Spleen (tissue), 11 donors: ENCODE measurements around the gene ACVRL1. TPM values are rescaled to one million over a fixed set of nuclear protein-coding genes. Genes with fewer than 3 reads are reported as not detected.

Source experiments
- DNase-seq: peaks from one replicate; pipeline ENCODE4 v3.0.0-alpha.2; 2020
- H3K27ac ChIP-seq, 8 donors: fragments of 200-600 bp; sonication (generic) in 7 of 8; 1 replicate in 4 of 8; 2 replicates in 4 of 8; pipeline versions ENCODE4 v1.5.0 to v1.8.0; 2016 to 2021; ENCODE audit warnings: inconsistent platforms in 4 of 8, mild to moderate bottlenecking in 4 of 8, moderate library complexity in 1 of 8
- H3K27me3 ChIP-seq, 7 donors: fragments of 200-600 bp; sonication (generic) in 6 of 7; replicated peaks in 1 of 7; 1 replicate in 4 of 7; 2 replicates in 3 of 7; pipeline versions ENCODE4 v1.5.0 to v1.8.0; 2016 to 2021; ENCODE audit warnings: inconsistent platforms in 3 of 7, mild to moderate bottlenecking in 1 of 7
- H3K36me3 ChIP-seq, 6 donors: fragments of 200-600 bp; sonication (generic) in 5 of 6; 1 replicate in 4 of 6; 2 replicates in 2 of 6; pipeline versions ENCODE4 v1.5.0 to v1.8.0; 2016 to 2021; ENCODE audit warnings: inconsistent platforms in 2 of 6
- H3K4me1 ChIP-seq, 6 donors: fragments of 200-600 bp; sonication (generic) in 5 of 6; 1 replicate in 3 of 6; 2 replicates in 3 of 6; pipeline versions ENCODE4 v1.5.0 to v1.8.0; 2016 to 2021; ENCODE audit warnings: inconsistent platforms in 3 of 6
- H3K4me3 ChIP-seq, 8 donors: fragments of 200-600 bp; sonication (generic) in 7 of 8; 1 replicate in 4 of 8; 2 replicates in 4 of 8; pipeline versions ENCODE4 v1.5.0 to v1.8.0; 2016 to 2021; ENCODE audit warnings: inconsistent platforms in 4 of 8, mild to moderate bottlenecking in 4 of 8, moderate library complexity in 2 of 8
- H3K9me3 ChIP-seq, 8 donors: fragments of 200-600 bp; sonication (generic) in 7 of 8; 1 replicate in 4 of 8; 2 replicates in 4 of 8; pipeline versions ENCODE4 v1.5.0 to v1.8.0; 2016 to 2021; ENCODE audit warnings: inconsistent platforms in 4 of 8
- CTCF ChIP-seq, 11 experiments: fragments of 200-600 bp in 7 of 11; fragments of 450-650 bp in 4 of 11; sonication (generic) in 4 of 11; IDR thresholded peaks in 8 of 11; conservative IDR thresholded peaks in 3 of 11; 1 replicate in 7 of 11; 2 replicates in 4 of 11; pipeline versions ENCODE4 v1.4.0 to v1.8.0; 2016 to 2021; ENCODE audit warnings: antibody characterized with exemption in 11 of 11, inconsistent platforms in 4 of 11, mild to moderate bottlenecking in 1 of 11
- POLR2A ChIP-seq, 3 donors: fragments of 450-650 bp; IDR thresholded peaks; one replicate each; pipeline ENCODE4 v1.5.1; 2017; ENCODE audit warnings: antibody characterized with exemption in 3 of 3, mild to moderate bottlenecking in 1 of 3
- POLR2AphosphoS5 ChIP-seq, 3 donors: sonication (generic); formaldehyde crosslinking; IDR thresholded peaks; one replicate each; pipeline ENCODE4 v1.5.1; 2017; ENCODE audit warnings: antibody characterized with exemption in 3 of 3
- WGBS, 5 donors: extraction: QIAGEN DNeasy Blood & Tissue Kit in 3 of 5; methylation state at CpG; one replicate each; pipeline versions ENCODE4 v1.1.5 to v1.1.7; 2013 to 2018; 5-methylcytosine and 5-hydroxymethylcytosine counted together
- intact Hi-C: fragments of 100-400 bp; cut with DNase I; formaldehyde crosslinking; loops from one replicate; pipeline ENCODE4 v1.15.0; 2023; ENCODE audit warnings: low total_unique reads
- polyA plus RNA-seq, 3 donors: library from polyadenylated mRNA; stranded (reverse); fragments of 200-250 nt; gene quantifications; one replicate each; pipeline ENCODE4 v1.2.1, GENCODE V29; 2013
- total RNA-seq, 7 donors: library from RNA; depleted of rRNA in 3 of 7; stranded (reverse); fragments of >200 nt in 3 of 7; fragmentation: NEBNext Ultra II Directional in 4 of 7; extraction: Animal tissue kit (Norgen Biotek cat#: 25700) in 4 of 7; gene quantifications; one replicate each; pipeline versions ENCODE4 v1.1.0 to v1.2.1, GENCODE V29; 2016 to 2021
- donor health status: healthy with polysubstance abuse.
- donor health status: DM: no; HTN: no; CAD: no; lungs with moderate emphysema.
- donor health status: DM: no; HTN: no; CAD: no.
- donor health status: Bipolar disorder and iron deficiency.
- donor health status: healthy.
- donor health status: DM: no; HTN: no; CAD: no.
- donor health status: DM: yes; HTN: yes; CAD: no.

Gene ACVRL1
- total and polyA plus RNA-seq, 10 donors, result 12.5 to 109 (median 89.1) TPM

GRCh38 chr12:51953864-51954263 lies 46.6 kb downstream of the ACVRL1 start:
- Histone ChIP-seq H3K4me1 (peaks cover 23 to 73% (median 44%) of the 10 kb centered on the region in 6 donors), H3K9me3 (no peaks in the 10 kb centered on the region), H3K4me3 (peak overlapping the region in 2 of 8 donors; percentile 77 to 93), H3K27me3 (no peaks in the 10 kb centered on the region), H3K36me3 (no peaks in the 10 kb centered on the region), H3K27ac (peak overlapping the region in 7 of 8 donors; percentile 12 to 95 (median 87))
- no peak for DNase-seq
- intact Hi-C loops, result no loop called here
- TF ChIP-seq POLR2A (IDR thresholded peaks at IDR 0.05), result no peak
- TF ChIP-seq CTCF (IDR thresholded peaks at IDR 0.05 in 8 of 11, conservative IDR thresholded peaks at IDR 0.05 in 3 of 11), result no peak
- TF ChIP-seq POLR2AphosphoS5 (IDR thresholded peaks at IDR 0.05), result no peak
- 29 to 53% (median 45%) methylated on average over 4 of the region's 4 CpGs for WGBS, 5 donors

- Histone ChIP-seq H3K4me3 (no peak overlapping the region), H3K27ac (peak overlapping the region in 7 of 8 donors; percentile 12 to 95 (median 87)), H3K9me3 (no peaks in the 10 kb centered on the region), H3K4me1 (peaks cover 23 to 82% (median 47%) of the 10 kb centered on the region in 6 donors), H3K27me3 (no peaks in the 10 kb centered on the region), H3K36me3 (no peaks in the 10 kb centered on the region)
- TF ChIP-seq CTCF (IDR thresholded peaks at IDR 0.05 in 8 of 11, conservative IDR thresholded peaks at IDR 0.05 in 3 of 11) (no peak), POLR2A (IDR thresholded peaks at IDR 0.05) (no peak), POLR2AphosphoS5 (IDR thresholded peaks at IDR 0.05) (no peak)
- DNase-seq, result no peak
- intact Hi-C loops, result no loop called here
- 34 to 46% (median 41%) methylated on average over 7 of the region's 7 CpGs for WGBS, 5 donors
These were observed 47.5 kb downstream of the ACVRL1 start for GRCh38 chr12:51954561-51955361.

- 92 to 96% (median 93%) methylated on average over 1 of the region's 1 CpG for WGBS, 5 donors
- Histone ChIP-seq H3K4me1 (peaks cover 23 to 83% (median 45%) of the 10 kb centered on the region in 6 donors), H3K36me3 (peaks cover 0 to 8% (median 0%) of the 10 kb centered on the region in 6 donors), H3K27me3 (no peaks in the 10 kb centered on the region), H3K9me3 (no peaks in the 10 kb centered on the region), H3K4me3 (no peak overlapping the region), H3K27ac (peak overlapping the region in 2 of 8 donors; percentile 87 to 95)
- no peak for TF ChIP-seq CTCF (IDR thresholded peaks at IDR 0.05 in 8 of 11, conservative IDR thresholded peaks at IDR 0.05 in 3 of 11)
- TF ChIP-seq POLR2AphosphoS5 (IDR thresholded peaks at IDR 0.05), result no peak
- no peak for TF ChIP-seq POLR2A (IDR thresholded peaks at IDR 0.05)
- intact Hi-C loops, result no loop called here
- no peak for DNase-seq
These were observed 48.4 kb downstream of the ACVRL1 start for GRCh38 chr12:51955702-51956101.

GRCh38 chr12:51958542-51958941 lies 51.2 kb downstream of the ACVRL1 start:
- TF ChIP-seq POLR2A (IDR thresholded peaks at IDR 0.05) (no peak), CTCF (IDR thresholded peaks at IDR 0.05 in 8 of 11, conservative IDR thresholded peaks at IDR 0.05 in 3 of 11) (no peak), POLR2AphosphoS5 (IDR thresholded peaks at IDR 0.05) (no peak)
- WGBS, 5 donors, result 96 to 98% (median 98%) methylated on average over 13 of the region's 13 CpGs
- intact Hi-C loops, result no loop called here
- Histone ChIP-seq H3K4me3 (no peak overlapping the region), H3K27ac (no peak overlapping the region), H3K27me3 (no peaks in the 10 kb centered on the region), H3K9me3 (no peaks in the 10 kb centered on the region), H3K36me3 (peaks cover 0 to 13% (median 0%) of the 10 kb centered on the region in 6 donors), H3K4me1 (peaks cover 15 to 83% (median 39%) of the 10 kb centered on the region in 6 donors)
- no peak for DNase-seq
